Measurements from ENCODE around the gene SLC4A2.

SLC4A2 gene

DNA sequence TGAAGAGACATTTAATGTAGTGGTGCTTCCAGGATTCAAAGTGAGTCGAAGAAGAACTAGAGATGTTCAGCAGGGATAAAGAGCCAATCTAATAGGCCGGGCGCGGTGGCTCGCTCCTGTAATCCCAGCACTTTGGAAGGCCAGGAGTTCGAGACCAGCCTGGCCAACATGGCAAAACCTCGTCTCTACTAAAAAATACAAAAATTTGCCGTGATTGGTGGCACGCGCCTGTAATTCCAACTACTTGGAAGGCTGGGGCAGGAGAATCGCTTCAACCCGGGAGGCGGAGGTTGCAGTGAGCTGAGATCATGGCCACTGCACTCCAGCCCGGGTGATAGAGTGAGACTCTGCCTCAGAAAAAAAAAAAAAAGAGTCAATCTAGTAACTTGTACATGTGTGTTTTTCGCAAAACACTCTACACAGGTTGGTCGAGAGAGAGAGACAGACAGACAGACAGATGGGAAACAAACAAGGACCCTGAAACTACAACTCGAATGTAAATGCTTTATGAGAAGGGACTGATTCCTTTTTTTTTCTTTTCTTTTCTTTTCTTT lies 30.4 kb upstream of the SLC4A2 start:
- no peak for DNase-seq (ENCODE audit: low read depth)
- TF ChIP-seq, protein P1, sequence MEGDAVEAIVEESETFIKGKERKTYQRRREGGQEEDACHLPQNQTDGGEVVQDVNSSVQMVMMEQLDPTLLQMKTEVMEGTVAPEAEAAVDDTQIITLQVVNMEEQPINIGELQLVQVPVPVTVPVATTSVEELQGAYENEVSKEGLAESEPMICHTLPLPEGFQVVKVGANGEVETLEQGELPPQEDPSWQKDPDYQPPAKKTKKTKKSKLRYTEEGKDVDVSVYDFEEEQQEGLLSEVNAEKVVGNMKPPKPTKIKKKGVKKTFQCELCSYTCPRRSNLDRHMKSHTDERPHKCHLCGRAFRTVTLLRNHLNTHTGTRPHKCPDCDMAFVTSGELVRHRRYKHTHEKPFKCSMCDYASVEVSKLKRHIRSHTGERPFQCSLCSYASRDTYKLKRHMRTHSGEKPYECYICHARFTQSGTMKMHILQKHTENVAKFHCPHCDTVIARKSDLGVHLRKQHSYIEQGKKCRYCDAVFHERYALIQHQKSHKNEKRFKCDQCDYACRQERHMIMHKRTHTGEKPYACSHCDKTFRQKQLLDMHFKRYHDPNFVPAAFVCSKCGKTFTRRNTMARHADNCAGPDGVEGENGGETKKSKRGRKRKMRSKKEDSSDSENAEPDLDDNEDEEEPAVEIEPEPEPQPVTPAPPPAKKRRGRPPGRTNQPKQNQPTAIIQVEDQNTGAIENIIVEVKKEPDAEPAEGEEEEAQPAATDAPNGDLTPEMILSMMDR (IDR thresholded peaks at IDR 0.05; ENCODE audit: control insufficient read depth, insufficient read depth, low read depth, low read length, missing control alignments): no peak
- H3K4me3 ChIP-seq (ENCODE audit: control insufficient read depth, low read depth, low read length): peak overlapping the region; percentile 79

DNA sequence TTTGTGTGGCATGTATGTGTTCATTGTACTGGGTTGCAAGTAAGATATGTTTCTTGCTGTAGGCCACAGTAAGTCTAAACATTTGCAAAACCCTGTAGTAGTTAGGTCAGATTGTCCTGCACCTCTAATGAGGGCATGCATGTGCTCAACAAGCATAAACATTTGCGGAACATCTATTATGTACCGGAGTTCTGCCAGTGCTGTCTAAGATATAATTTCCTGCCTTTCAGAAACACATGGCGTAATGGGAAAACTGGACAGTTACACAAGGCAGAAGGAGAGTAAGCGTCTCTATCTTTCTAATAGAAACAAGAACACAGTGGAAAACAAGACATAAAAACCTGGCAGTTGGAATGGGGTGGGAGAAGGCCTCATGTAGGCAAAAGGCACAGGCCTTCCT lies 28.4 kb upstream of the SLC4A2 start:
- DNase-seq (ENCODE audit: low read depth): no peak
- no peak overlapping the region for H3K4me3 ChIP-seq (ENCODE audit: control insufficient read depth, low read depth, low read length)
- TF ChIP-seq, protein P1 (IDR thresholded peaks at IDR 0.05; ENCODE audit: control insufficient read depth, insufficient read depth, low read depth, low read length, missing control alignments): no peak

DNA sequence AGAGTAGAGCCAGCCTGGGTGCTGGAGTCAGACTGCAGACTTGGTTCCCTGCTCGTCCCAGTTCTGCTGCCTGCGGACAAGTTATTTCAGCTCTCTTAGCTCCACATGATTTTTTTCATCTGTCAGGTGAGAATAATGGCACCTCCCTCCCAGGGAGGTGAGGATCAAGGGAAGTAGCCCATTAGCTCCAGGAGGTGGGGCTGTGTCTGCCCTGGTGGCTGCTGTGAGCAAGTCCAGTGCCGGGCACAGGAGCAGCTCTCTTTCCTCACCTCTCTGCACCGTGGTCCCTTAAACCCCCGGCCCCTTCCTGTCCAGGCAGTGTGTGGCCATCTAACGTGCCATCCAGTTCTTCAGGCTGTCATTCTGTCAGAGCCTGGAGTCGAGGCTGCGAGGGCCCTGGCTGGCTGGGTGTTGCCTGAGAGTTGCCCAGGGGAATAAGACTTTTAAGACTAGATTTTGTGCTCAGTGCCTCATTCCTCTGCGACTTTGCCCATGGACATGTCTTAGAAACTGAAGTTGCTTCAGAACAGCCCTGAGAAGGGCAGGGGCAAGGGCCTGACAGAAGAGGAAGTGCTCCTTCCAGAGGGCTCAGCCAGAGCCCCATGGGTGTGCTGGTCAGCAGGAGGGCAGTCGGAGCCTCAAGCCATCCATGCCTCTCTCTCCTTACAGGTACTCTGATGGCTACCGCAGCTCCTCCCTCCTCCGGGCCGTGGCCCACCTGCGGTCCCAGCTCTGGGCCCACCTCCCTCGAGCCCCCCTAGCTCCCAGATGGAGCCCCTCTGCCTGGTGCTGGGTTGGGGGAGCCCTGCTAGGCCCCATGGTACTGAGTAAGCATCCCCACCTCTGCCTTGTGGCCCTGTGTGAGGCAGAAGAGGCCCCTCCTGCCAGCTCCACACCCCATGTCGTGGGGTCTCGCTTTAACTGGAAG lies 26.2 kb upstream of the SLC4A2 start:
- no peak for DNase-seq (ENCODE audit: low read depth)
- H3K4me3 ChIP-seq (ENCODE audit: control insufficient read depth, low read depth, low read length): no peak overlapping the region
- TF ChIP-seq, protein P1 (IDR thresholded peaks at IDR 0.05; ENCODE audit: control insufficient read depth, insufficient read depth, low read depth, low read length, missing control alignments): no peak

DNA sequence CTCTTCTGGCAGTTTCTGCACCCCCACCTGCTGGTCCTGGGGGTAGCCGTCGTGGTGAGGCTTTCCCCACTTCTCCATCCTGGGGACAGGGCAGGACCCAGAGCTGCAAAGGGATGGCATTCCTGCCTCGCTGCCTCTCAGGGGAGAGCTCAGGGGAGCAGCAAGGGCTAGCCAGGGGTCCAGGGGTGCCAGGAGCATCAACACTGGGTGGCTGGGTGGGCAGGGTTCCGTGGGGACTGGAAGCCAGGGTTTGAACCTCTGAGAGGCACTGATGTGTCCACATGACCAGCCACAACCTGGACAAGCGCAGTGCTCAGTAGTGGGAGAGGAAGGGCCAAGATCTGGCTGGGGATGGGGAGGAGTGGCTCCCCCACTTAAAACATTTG lies 25.5 kb upstream of the SLC4A2 start:
- DNase-seq (ENCODE audit: low read depth): no peak
- H3K4me3 ChIP-seq (ENCODE audit: control insufficient read depth, low read depth, low read length): no peak overlapping the region
- TF ChIP-seq, protein P1 (IDR thresholded peaks at IDR 0.05; ENCODE audit: control insufficient read depth, insufficient read depth, low read depth, low read length, missing control alignments): no peak

DNA sequence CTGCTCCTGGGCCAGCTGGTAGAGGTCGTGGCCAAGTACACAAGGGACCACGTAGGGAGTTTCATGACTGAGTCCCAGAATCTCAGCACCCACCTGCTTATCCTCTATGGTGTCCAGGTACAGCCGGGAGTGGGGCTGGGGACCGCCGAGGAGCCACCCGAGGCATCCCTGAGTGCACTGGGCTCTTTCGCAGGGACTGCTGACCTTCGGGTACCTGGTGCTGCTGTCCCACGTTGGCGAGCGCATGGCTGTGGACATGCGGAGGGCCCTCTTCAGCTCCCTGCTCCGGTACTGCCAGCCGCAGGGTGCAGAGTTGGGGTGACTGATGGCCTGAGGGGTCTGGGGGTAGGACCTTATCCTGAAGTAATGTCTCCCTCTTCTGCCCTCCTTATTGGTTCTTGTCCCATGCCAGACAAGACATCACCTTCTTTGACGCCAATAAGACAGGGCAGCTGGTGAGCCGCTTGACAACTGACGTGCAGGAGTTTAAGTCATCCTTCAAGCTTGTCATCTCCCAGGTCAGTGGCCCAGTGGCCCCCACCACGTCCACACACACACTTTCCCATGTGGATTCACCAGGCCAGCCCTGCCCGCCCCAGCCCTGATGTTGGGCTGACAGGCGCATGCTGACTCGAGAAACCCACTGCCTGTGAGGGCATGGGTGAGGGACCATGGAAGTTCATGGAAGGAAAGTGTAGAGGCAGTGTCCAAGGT lies 24.9 kb upstream of the SLC4A2 start:
- DNase-seq (ENCODE audit: low read depth): no peak
- TF ChIP-seq, protein P1 (IDR thresholded peaks at IDR 0.05; ENCODE audit: control insufficient read depth, insufficient read depth, low read depth, low read length, missing control alignments): no peak
- no peak overlapping the region for H3K4me3 ChIP-seq (ENCODE audit: control insufficient read depth, low read depth, low read length)

DNA sequence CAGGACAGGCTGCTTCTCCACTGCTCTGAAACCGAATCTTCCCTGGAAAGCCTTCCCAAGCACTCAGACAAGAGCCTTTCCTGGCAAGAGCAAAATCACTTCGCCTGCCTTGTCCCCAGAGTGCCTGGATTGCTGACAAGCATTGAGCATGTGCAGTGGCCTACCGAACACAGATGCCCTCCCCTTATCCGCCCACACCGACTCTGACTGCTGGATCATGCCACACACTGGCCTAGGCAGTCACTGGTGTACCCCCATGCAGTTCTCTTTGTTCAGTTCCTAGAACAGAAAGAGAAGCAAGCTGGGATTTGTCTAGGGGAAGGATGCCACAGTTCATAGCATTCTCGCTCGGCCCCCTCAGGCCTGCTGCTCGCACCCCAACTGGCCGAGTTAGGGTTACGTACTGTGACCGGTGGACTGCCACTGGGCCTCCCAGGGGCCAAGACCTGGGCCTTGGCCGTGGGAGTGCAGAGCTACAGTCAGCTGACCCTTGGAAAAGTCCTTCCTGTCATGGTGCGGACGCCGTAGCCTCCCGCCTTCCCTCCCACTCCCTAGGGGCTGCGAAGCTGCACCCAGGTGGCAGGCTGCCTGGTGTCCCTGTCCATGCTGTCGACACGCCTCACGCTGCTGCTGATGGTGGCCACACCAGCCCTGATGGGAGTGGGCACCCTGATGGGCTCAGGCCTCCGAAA lies 24.2 kb upstream of the SLC4A2 start:
- H3K4me3 ChIP-seq (ENCODE audit: control insufficient read depth, low read depth, low read length): no peak overlapping the region
- DNase-seq (ENCODE audit: low read depth): no peak
- TF ChIP-seq, protein P1 (IDR thresholded peaks at IDR 0.05; ENCODE audit: control insufficient read depth, insufficient read depth, low read depth, low read length, missing control alignments): no peak

Data from AG09309 (cell line).